Measurements from ENCODE around the gene ZBED2. TPM values are rescaled to one million over a fixed set of nuclear protein-coding genes. Genes with fewer than 3 reads are reported as not detected.

The ZBED2 gene
- total RNA-seq, 1 experiment from 2014 or later: 0.07 TPM

DNA sequence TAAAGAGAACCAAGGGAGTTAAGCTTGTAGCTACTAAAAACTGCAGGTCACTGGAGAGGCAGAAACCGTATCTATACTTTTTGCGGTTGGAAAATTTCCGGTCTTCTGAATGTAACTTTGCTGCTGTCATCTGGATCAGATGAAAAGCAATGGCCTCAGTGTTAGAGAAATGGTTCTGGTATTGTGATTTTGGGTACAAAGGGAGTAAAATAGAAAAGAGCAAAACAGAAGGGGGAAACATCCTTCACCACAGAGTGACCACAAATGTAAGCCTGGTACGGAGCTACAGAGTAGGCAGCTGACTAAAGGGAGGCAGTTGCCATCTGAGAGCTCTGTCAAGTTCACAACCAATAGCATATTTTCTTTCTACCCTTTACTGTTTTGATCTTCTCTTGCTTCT lies 47.5 kb downstream of the ZBED2 start:
- H3K9me3 Mint-ChIP-seq: no peaks in the 10 kb centered on the region
- CTCF ChIA-PET: no interaction called here
- no peaks in the 10 kb centered on the region for H3K36me3 Mint-ChIP-seq
- ATAC-seq: no peak
- POLR2A ChIA-PET: no interaction called here
- H3K4me1 Mint-ChIP-seq: no peaks in the 10 kb centered on the region
- TF ChIP-seq NR2C2 (CRISPR knock-in tag; IDR thresholded peaks at IDR 0.05) (no peak), PREB (CRISPR knock-in tag; IDR thresholded peaks at IDR 0.05; ENCODE audit: borderline replicate concordance) (no peak), ATF1 (CRISPR knock-in tag; IDR thresholded peaks at IDR 0.05) (no peak), ZNF263 (CRISPR knock-in tag; IDR thresholded peaks at IDR 0.05; ENCODE audit: low read depth) (no peak), SP1 (CRISPR knock-in tag; conservative IDR thresholded peaks at IDR 0.05) (no peak), RORB (CRISPR knock-in tag; IDR thresholded peaks at IDR 0.05) (no peak), TEAD4 (CRISPR knock-in tag; IDR thresholded peaks at IDR 0.05) (no peak)
- TF ChIP-seq, protein P1, sequence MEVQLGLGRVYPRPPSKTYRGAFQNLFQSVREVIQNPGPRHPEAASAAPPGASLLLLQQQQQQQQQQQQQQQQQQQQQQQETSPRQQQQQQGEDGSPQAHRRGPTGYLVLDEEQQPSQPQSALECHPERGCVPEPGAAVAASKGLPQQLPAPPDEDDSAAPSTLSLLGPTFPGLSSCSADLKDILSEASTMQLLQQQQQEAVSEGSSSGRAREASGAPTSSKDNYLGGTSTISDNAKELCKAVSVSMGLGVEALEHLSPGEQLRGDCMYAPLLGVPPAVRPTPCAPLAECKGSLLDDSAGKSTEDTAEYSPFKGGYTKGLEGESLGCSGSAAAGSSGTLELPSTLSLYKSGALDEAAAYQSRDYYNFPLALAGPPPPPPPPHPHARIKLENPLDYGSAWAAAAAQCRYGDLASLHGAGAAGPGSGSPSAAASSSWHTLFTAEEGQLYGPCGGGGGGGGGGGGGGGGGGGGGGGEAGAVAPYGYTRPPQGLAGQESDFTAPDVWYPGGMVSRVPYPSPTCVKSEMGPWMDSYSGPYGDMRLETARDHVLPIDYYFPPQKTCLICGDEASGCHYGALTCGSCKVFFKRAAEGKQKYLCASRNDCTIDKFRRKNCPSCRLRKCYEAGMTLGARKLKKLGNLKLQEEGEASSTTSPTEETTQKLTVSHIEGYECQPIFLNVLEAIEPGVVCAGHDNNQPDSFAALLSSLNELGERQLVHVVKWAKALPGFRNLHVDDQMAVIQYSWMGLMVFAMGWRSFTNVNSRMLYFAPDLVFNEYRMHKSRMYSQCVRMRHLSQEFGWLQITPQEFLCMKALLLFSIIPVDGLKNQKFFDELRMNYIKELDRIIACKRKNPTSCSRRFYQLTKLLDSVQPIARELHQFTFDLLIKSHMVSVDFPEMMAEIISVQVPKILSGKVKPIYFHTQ (CRISPR knock-in tag; IDR thresholded peaks at IDR 0.05): no peak
- TF ChIP-seq, protein P2, sequence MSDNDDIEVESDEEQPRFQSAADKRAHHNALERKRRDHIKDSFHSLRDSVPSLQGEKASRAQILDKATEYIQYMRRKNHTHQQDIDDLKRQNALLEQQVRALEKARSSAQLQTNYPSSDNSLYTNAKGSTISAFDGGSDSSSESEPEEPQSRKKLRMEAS (CRISPR knock-in tag; IDR thresholded peaks at IDR 0.05): no peak
- TF ChIP-seq, protein P3, sequence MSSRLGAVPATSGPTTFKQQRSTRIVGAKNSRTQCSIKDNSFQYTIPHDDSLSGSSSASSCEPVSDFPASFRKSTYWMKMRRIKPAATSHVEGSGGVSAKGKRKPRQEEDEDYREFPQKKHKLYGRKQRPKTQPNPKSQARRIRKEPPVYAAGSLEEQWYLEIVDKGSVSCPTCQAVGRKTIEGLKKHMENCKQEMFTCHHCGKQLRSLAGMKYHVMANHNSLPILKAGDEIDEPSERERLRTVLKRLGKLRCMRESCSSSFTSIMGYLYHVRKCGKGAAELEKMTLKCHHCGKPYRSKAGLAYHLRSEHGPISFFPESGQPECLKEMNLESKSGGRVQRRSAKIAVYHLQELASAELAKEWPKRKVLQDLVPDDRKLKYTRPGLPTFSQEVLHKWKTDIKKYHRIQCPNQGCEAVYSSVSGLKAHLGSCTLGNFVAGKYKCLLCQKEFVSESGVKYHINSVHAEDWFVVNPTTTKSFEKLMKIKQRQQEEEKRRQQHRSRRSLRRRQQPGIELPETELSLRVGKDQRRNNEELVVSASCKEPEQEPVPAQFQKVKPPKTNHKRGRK (CRISPR knock-in tag; IDR thresholded peaks at IDR 0.05; ENCODE audit: borderline replicate concordance): no peak
- DNase-seq (ENCODE audit: low spot score): no peak
- H3K27ac Mint-ChIP-seq: no peak overlapping the region
- no peak overlapping the region for H3K4me3 Mint-ChIP-seq
- H3K27me3 Mint-ChIP-seq (ENCODE audit: low read depth): no peaks in the 10 kb centered on the region

GRCh38 chr3:111545349-111545748 lies 49.8 kb downstream of the ZBED2 start:
- ATAC-seq (no peak), DNase-seq (ENCODE audit: low spot score) (no peak)
- Mint-ChIP-seq H3K9me3 (no peaks in the 10 kb centered on the region), H3K4me3 (no peak overlapping the region), H3K27ac (no peak overlapping the region), H3K27me3 (ENCODE audit: low read depth) (no peaks in the 10 kb centered on the region), H3K4me1 (no peaks in the 10 kb centered on the region), H3K36me3 (no peaks in the 10 kb centered on the region)
- ChIA-PET CTCF (no interaction called here), POLR2A (no interaction called here)
- TF ChIP-seq, protein P4, sequence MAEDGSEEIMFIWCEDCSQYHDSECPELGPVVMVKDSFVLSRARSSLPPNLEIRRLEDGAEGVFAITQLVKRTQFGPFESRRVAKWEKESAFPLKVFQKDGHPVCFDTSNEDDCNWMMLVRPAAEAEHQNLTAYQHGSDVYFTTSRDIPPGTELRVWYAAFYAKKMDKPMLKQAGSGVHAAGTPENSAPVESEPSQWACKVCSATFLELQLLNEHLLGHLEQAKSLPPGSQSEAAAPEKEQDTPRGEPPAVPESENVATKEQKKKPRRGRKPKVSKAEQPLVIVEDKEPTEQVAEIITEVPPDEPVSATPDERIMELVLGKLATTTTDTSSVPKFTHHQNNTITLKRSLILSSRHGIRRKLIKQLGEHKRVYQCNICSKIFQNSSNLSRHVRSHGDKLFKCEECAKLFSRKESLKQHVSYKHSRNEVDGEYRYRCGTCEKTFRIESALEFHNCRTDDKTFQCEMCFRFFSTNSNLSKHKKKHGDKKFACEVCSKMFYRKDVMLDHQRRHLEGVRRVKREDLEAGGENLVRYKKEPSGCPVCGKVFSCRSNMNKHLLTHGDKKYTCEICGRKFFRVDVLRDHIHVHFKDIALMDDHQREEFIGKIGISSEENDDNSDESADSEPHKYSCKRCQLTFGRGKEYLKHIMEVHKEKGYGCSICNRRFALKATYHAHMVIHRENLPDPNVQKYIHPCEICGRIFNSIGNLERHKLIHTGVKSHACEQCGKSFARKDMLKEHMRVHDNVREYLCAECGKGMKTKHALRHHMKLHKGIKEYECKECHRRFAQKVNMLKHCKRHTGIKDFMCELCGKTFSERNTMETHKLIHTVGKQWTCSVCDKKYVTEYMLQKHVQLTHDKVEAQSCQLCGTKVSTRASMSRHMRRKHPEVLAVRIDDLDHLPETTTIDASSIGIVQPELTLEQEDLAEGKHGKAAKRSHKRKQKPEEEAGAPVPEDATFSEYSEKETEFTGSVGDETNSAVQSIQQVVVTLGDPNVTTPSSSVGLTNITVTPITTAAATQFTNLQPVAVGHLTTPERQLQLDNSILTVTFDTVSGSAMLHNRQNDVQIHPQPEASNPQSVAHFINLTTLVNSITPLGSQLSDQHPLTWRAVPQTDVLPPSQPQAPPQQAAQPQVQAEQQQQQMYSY (CRISPR knock-in tag; IDR thresholded peaks at IDR 0.05): no peak
- TF ChIP-seq TEAD1 (CRISPR knock-in tag; IDR thresholded peaks at IDR 0.05) (no peak), MXD4 (CRISPR knock-in tag; IDR thresholded peaks at IDR 0.05; ENCODE audit: borderline replicate concordance) (no peak), FOXJ3 (CRISPR knock-in tag; IDR thresholded peaks at IDR 0.05; ENCODE audit: borderline replicate concordance) (no peak), FOXP1 (CRISPR knock-in tag; IDR thresholded peaks at IDR 0.05; ENCODE audit: borderline replicate concordance) (no peak), SP1 (CRISPR knock-in tag; conservative IDR thresholded peaks at IDR 0.05) (no peak)
- TF ChIP-seq, protein P5, sequence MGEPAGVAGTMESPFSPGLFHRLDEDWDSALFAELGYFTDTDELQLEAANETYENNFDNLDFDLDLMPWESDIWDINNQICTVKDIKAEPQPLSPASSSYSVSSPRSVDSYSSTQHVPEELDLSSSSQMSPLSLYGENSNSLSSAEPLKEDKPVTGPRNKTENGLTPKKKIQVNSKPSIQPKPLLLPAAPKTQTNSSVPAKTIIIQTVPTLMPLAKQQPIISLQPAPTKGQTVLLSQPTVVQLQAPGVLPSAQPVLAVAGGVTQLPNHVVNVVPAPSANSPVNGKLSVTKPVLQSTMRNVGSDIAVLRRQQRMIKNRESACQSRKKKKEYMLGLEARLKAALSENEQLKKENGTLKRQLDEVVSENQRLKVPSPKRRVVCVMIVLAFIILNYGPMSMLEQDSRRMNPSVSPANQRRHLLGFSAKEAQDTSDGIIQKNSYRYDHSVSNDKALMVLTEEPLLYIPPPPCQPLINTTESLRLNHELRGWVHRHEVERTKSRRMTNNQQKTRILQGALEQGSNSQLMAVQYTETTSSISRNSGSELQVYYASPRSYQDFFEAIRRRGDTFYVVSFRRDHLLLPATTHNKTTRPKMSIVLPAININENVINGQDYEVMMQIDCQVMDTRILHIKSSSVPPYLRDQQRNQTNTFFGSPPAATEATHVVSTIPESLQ (CRISPR knock-in tag; IDR thresholded peaks at IDR 0.05): no peak

All from WTC11 (cell line).